Fibroblast of skin of scalp (primary cell): ENCODE data around the gene ANKRD17.

ENCODE experiments used
- DNase-seq: peaks from one replicate; pipeline ENCODE4 v3.0.0-alpha.2; 2013

The ANKRD17 gene

DNA sequence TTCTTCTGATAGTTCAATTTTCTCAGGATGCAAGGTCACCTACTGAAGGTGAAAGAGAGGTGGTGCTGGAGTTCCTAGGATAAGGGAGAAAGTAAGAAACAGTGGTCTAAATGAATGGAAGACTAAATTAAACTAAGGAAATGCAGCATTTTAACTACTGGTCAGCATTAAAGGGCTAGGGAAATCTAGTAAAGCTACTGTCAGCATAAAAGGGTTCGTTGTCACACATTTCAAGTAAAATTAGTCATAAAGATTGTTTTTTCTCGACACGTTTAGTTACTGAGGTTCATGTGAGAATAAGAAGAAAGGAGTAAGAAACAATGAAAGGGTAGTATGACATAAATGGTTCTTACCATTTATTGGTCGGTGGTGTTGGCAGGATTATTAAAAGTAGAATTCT, 149.1 kb downstream of the ANKRD17 start:
- DNase-seq, result no peak

GRCh38 chr4:73104695-73105094, 153.9 kb downstream of the ANKRD17 start:
- no peak for DNase-seq

- DNase-seq, result no peak
Observed at GRCh38 chr4:73103799-73104503, 154.6 kb downstream of the ANKRD17 start.

DNA sequence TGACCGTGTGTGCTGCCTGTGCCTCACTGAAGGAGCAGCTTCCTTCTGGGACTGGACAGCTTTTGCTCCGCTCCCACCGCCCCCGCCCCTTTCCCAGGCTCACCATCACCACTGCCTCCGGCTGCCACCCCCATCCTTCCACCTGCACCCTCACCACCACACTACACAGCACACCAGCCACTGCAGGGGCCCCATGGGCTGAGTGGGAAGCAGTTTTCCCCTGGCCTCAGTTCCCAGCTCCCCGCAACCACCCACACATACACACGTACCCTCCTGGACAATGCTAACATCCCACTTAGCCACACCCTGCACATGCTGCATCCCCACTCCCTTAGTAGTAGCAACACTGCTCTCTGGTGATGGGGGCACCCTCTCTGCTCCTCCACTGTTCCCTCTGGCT, 159.5 kb downstream of the ANKRD17 start:
- DNase-seq, result no peak

GRCh38 chr4:73098713-73099112, 159.9 kb downstream of the ANKRD17 start:
- DNase-seq, result no peak

DNA sequence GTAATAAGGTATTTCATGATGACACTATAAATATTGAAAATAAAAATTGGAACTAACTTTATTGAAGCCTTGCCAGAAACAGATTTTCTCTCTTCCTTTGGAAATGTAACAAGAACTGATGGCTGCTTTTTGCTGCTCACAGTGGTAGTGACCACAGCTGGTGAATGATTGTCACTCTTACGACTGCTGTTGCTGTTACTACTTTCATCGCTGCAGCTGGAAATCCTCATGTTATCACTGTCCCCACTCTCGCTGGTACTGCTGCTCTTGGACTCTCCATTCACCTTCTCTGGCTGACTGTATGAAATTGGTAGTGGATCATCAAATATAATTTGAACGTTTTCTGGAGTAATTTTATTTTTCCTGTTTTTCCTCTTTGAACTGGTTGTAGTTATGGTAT, 160.6 kb downstream of the ANKRD17 start:
- no peak for DNase-seq

- DNase-seq, result no peak
Observed at GRCh38 chr4:73092868-73093267, 165.7 kb downstream of the ANKRD17 start.

GRCh38 chr4:73090738-73091137, 167.9 kb downstream of the ANKRD17 start:
- no peak for DNase-seq

DNA sequence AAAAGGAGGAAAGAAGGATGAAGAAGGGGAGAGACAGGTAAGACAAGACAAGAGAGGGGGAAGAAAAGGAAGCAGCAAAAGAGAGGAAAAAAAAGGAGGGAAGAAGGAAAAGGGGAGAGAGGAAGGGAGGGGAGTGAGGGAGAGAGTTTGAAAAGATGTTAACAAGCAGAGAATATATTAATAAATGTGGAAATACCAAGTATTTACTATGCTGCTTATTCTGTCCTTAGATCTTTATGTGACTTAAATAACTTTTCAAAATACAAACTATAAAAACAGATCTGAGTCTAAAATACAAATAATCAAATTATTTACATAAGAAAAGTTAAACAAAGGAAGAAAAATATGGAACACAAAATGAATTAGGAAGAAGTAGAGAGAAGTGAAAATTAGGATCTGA, 170.7 kb downstream of the ANKRD17 start:
- DNase-seq, result no peak

DNA sequence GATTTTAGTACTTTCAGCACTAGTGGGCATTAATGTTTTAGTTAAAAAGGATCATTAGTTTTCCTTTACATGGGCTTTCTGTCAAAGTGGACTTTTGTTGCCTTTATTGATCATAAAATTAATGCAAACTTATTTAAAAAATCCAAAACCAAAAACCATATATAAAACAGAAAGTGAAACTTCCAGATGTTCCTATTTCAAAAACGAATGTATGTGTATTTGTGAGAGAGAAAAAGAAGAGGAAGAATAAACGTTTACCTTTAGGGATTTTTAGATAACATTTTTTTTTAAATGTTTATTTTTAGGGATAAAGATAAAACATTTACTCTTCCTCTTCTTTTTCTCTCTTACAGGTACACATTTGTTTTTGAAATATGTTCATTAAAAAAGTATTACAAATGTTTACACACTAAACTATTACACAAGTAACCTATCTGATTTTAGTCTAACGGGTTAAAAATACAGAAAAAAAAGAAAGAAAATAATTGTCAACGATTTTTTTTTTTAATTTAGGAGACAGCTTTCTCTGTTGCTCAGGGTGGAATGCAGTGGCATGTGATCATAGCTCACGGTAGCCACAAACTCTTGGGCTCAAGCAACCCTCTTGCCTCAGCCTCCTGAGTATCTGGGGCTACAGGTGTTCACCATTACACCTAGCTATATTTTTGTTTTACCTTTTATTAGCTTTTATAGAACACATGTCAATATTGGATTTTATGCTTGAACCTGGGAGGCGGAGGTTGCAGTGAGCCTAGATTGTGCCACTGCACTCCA, 172.3 kb downstream of the ANKRD17 start:
- DNase-seq, result no peak

DNA sequence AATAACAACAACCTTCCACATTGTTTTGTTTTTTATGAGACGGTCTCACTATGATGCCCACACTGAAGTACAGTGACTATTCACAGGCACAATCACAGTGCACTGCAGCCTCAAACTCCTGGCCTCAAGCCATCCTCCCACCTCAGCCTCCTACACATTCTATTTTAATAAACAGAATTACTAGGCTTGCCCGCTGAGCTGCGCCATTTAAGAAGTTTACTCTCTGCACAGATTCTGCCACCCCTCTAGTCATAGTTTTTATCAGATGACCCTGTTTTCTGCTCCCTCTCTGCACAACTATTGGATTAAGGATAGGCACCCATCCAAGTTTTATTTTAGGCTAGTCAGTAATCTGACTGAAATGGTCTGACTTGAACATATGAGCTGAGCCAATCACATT, 177.8 kb downstream of the ANKRD17 start:
- no peak for DNase-seq

GRCh38 chr4:73075832-73076231, 182.8 kb downstream of the ANKRD17 start:
- DNase-seq, result no peak

- DNase-seq, result no peak
Observed at GRCh38 chr4:73070074-73070390, 188.6 kb downstream of the ANKRD17 start.

DNA sequence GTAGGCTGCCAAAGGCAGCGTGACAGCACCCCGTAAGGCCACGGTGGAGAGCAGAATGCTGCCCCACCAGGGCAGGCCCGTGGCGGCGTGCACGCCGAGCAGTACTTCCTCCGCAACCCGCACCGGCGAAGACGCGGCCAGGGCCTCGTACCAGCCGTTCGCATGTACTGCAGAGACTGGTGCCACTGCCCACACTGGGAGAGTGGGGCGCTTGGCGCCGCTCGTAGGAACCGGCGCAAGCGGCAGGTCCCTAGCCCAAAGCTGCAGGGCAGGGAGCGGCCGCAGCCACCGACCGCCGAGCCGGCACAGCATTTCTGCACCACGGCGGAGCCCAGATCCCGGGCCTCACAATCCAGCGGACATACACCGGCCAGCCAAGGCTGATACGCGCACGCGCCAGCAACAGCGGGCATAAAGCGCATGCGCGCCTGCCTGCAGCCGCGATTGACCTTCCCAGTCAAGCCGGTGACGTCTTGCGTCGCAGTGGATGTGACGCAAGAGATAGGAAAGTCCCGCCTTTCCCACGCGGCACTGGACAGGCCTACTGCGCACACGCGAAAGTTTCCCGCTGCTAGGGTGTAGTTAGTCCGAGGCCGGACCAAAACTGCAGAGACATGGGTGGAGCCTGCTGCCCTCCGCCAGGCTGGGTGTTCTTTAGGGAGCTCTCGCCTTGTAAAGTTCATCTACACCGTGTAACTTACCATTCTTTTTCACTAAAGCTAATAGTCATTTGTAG, 189.1 kb downstream of the ANKRD17 start, which contains the start of gene COX18:
COX18 (minus strand) TSS at position 379 of the 736 bp plus-strand sequence; CDS start at position 312, 67 bp downstream.
- DNase-seq, result peak; percentile 99

- peak; percentile 12 for DNase-seq
Observed at GRCh38 chr4:73068491-73069337, 189.9 kb downstream of the ANKRD17 start.

- no peak for DNase-seq
Observed at GRCh38 chr4:73067971-73068394, 190.6 kb downstream of the ANKRD17 start.

- no peak for DNase-seq
Observed at GRCh38 chr4:73066928-73067327, 191.7 kb downstream of the ANKRD17 start.

GRCh38 chr4:73066445-73066844, 192.2 kb downstream of the ANKRD17 start:
- no peak for DNase-seq

DNA sequence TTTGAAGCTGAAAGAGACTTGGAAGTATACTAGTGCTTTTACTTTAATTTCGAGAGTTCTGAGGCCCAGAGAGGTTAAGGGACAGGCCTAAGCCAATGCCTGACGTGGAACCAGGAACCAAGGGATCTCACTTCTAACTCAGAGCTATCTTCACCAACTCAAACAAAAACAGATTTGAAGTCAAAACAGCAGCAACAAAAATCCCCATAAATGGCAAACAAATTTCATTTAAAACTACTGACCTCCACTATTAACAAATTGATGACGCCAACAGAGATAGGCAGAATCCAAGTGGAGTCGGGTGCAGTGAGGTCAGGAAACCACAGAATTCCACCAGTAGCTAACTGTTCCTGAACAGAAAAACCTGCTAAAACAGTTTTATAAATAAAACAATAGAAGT, 194.1 kb downstream of the ANKRD17 start:
- DNase-seq, result no peak

- DNase-seq, result no peak
Observed at GRCh38 chr4:73055241-73055897, 203.2 kb downstream of the ANKRD17 start.

GRCh38 chr4:73053974-73054480, 204.6 kb downstream of the ANKRD17 start:
- DNase-seq, result peak; percentile 28

- DNase-seq, result no peak
Observed at GRCh38 chr4:73053076-73053475, 205.5 kb downstream of the ANKRD17 start.
